ENCODE measurements around the gene PCDHA6. TPM values are rescaled to one million over a fixed set of nuclear protein-coding genes. Genes with fewer than 3 reads are reported as not detected.
"Not testable (repeated sequence)": the region's sequence is repeated elsewhere in the genome, so short reads cannot be mapped to it uniquely, and the experiment has no call there.

The PCDHA6 gene
- total RNA-seq, 1 donor from 2014 or later: 12.5 TPM

DNA sequence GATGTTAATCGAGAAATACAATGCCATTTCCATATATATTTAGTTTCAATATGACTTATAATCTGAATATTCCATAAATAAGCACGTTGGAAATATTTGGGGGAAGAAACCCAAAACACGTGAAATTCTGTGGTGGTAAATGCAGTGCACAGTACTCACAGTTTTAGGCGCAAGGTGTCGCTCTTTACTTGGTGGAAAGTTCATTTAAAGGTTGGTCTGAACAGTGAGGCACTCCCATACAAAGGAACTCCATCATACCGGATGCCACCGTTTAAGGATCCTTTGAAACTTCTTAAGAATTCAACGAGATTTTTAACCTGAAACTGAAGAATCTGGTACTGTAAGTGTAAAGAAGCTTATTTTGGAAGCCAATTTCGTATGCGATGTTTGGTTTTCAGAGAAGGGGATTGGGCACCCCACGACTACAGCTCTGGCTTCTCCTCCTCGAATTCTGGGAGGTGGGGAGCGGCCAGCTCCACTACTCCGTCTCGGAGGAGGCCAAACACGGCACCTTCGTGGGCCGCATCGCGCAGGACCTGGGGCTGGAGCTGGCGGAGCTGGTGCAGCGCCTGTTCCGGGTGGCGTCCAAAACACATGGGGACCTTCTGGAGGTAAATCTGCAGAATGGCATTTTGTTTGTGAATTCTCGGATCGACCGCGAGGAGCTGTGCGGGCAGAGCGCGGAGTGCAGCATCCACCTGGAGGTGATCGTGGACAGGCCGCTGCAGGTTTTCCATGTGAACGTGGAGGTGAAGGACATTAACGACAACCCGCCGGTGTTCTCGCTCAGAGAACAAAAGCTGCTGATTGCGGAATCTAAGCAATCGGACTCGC, 41.2 kb downstream of the PCDHA6 start, which contains the start of gene PCDHA11:
TSS of gene PCDHA11 (plus strand) at position 237 of the 834 bp plus-strand sequence. CDS start at position 384, 147 bp downstream.
- DNase-seq (ENCODE audit: low spot score, unreplicated experiment): no peak
- Mint-ChIP-seq H3K9me3 (ENCODE audit: low read depth) (peaks cover 21% of the 10 kb centered on the region), H3K27ac (peak within 1 kb of the TSS; percentile 95), H3K36me3 (ENCODE audit: insufficient read depth) (peaks cover 54% of the 10 kb centered on the region), H3K4me3 (ENCODE audit: low read depth) (peak within 1 kb of the TSS; percentile 78), H3K27me3 (no peaks in the 10 kb centered on the region), H3K4me1 (ENCODE audit: low read depth) (no peaks in the 10 kb centered on the region)
- TF ChIP-seq, protein P1, sequence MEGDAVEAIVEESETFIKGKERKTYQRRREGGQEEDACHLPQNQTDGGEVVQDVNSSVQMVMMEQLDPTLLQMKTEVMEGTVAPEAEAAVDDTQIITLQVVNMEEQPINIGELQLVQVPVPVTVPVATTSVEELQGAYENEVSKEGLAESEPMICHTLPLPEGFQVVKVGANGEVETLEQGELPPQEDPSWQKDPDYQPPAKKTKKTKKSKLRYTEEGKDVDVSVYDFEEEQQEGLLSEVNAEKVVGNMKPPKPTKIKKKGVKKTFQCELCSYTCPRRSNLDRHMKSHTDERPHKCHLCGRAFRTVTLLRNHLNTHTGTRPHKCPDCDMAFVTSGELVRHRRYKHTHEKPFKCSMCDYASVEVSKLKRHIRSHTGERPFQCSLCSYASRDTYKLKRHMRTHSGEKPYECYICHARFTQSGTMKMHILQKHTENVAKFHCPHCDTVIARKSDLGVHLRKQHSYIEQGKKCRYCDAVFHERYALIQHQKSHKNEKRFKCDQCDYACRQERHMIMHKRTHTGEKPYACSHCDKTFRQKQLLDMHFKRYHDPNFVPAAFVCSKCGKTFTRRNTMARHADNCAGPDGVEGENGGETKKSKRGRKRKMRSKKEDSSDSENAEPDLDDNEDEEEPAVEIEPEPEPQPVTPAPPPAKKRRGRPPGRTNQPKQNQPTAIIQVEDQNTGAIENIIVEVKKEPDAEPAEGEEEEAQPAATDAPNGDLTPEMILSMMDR (IDR thresholded peaks at IDR 0.05; ENCODE audit: unreplicated experiment): peak; percentile 46

DNA sequence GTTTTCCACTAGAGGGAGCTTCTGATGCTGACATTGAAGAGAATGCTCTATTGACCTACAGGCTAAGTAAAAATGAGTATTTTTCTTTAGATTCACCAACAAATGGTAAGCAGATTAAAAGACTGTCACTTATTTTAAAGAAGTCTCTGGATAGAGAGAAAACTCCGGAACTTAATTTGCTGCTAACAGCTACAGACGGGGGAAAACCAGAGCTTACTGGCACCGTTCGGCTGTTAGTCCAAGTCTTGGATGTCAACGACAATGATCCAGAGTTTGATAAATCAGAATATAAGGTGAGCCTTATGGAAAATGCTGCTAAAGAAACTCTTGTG, 41.8 kb downstream of the PCDHA6 start:
- no peak for DNase-seq (ENCODE audit: low spot score, unreplicated experiment)
- Mint-ChIP-seq H3K4me1 (ENCODE audit: low read depth) (no peaks in the 10 kb centered on the region), H3K36me3 (ENCODE audit: insufficient read depth) (peaks cover 58% of the 10 kb centered on the region), H3K4me3 (ENCODE audit: low read depth) (peak overlapping the region; percentile 78), H3K9me3 (ENCODE audit: low read depth) (peaks cover 23% of the 10 kb centered on the region), H3K27me3 (no peaks in the 10 kb centered on the region), H3K27ac (peak overlapping the region; percentile 95)
- TF ChIP-seq, protein P1 (IDR thresholded peaks at IDR 0.05; ENCODE audit: unreplicated experiment): no peak

DNA sequence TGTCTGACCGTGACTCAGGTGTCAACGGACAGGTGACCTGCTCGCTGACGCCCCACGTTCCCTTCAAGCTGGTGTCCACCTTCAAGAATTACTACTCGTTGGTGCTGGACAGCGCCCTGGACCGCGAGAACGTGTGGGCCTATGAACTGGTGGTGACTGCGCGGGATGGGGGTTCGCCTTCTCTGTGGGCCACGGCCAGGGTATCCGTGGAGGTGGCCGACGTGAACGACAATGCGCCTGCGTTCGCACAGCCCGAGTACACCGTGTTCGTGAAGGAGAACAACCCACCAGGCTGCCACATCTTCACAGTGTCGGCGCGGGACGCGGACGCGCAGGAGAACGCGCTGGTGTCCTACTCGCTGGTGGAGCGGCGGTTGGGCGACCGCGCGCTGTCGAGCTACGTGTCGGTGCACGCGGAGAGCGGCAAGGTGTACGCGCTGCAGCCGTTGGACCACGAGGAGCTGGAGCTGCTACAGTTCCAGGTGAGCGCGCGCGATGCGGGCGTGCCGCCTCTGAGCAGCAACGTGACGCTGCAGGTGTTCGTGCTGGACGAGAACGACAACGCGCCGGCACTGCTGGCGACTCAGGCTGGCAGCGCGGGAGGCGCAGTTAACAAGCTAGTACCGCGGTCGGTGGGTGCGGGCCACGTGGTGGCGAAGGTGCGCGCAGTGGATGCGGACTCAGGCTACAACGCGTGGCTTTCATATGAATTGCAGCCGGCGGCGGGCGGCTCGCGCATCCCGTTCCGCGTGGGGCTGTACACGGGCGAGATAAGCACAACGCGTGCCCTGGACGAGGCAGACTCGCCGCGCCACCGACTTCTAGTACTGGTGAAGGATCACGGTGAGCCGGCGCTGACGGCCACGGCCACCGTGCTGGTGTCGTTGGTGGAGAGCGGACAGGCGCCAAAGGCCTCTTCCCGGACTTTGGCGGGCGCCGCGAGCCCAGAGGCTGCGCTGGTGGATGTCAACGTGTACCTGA, 42.8 kb downstream of the PCDHA6 start:
- no peak for DNase-seq (ENCODE audit: low spot score, unreplicated experiment)
- Mint-ChIP-seq H3K4me1 (ENCODE audit: low read depth) (no peaks in the 10 kb centered on the region), H3K36me3 (ENCODE audit: insufficient read depth) (peaks cover 61% of the 10 kb centered on the region), H3K27ac (no peak overlapping the region), H3K4me3 (ENCODE audit: low read depth) (no peak overlapping the region), H3K9me3 (ENCODE audit: low read depth) (peaks cover 21% of the 10 kb centered on the region), H3K27me3 (no peaks in the 10 kb centered on the region)
- TF ChIP-seq, protein P1 (IDR thresholded peaks at IDR 0.05; ENCODE audit: unreplicated experiment): no peak

DNA sequence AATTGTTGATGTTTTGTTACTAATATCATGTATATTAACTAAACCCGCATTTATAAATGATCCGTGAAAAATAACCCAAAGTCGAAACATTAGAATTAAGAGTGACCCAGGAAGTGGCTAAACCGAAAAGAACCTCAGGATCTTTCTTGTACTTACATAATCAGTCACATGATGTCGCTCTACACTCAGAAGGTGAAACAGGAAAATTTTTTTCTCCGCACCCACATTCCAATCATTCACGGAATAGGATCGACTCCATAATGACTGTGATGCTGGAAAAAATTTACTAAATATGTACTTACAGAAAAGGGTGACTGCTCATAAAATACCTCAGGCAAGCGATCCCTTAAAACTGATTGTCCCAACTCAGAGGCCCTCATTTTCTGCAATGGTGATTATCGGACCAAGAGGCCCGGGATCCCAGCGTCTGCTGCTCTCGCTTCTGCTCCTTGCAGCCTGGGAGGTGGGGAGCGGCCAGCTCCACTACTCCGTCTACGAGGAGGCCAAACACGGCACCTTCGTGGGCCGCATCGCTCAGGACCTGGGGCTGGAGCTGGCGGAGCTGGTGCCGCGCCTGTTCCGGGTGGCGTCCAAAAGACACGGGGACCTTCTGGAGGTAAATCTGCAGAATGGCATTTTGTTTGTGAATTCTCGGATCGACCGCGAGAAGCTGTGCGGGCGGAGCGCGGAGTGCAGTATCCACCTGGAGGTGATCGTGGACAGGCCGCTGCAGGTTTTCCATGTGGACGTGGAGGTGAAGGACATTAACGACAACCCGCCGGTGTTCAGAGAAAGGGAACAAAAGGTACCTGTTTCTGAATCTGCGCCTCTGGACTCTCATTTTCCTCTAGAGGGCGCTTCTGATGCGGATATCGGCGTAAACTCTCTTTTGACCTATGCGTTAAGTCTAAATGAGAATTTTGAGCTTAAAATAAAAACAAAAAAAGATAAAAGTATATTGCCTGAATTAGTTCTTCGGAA, 47.6 kb downstream of the PCDHA6 start, which contains the start of gene PCDHA12:
TSS of gene PCDHA12 (plus strand) at position 224 of the 981 bp plus-strand sequence. CDS start at position 389, 165 bp downstream.
- Mint-ChIP-seq H3K9me3 (ENCODE audit: low read depth) (peaks cover 36% of the 10 kb centered on the region), H3K36me3 (ENCODE audit: insufficient read depth) (peaks cover 66% of the 10 kb centered on the region)
- TF ChIP-seq, protein P1 (IDR thresholded peaks at IDR 0.05; ENCODE audit: unreplicated experiment): peak; percentile 47

DNA sequence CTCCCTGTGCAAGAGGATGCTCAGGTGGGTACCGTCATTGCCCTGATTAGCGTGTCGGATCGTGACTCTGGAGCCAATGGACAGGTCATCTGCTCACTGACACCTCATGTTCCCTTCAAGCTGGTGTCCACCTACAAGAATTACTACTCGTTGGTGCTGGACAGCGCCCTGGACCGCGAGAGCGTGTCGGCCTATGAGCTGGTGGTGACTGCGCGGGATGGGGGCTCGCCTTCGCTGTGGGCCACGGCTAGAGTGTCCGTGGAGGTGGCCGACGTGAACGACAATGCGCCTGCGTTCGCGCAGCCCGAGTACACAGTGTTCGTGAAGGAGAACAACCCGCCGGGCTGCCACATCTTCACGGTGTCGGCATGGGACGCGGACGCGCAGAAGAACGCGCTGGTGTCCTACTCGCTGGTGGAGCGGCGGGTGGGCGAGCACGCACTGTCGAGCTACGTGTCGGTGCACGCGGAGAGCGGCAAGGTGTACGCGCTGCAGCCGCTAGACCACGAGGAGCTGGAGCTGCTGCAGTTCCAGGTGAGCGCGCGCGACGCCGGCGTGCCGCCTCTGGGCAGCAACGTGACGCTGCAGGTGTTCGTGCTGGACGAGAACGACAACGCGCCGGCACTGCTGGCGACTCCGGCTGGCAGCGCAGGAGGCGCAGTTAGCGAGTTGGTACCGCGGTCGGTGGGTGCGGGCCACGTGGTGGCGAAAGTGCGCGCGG, 48.9 kb downstream of the PCDHA6 start:
- not testable (repeated sequence) for H3K4me1 Mint-ChIP-seq (ENCODE audit: low read depth); DNase-seq (ENCODE audit: low spot score, unreplicated experiment); H3K4me3 Mint-ChIP-seq (ENCODE audit: low read depth); H3K27me3 Mint-ChIP-seq
- Mint-ChIP-seq H3K27ac (peak overlapping the region; percentile 33), H3K9me3 (ENCODE audit: low read depth) (peaks cover 47% of the 10 kb centered on the region), H3K36me3 (ENCODE audit: insufficient read depth) (peaks cover 73% of the 10 kb centered on the region)

More for the DNA sequence above, 47.6 kb downstream of the PCDHA6 start, which contains the start of gene PCDHA12:
- Mint-ChIP-seq H3K27ac (peak within 1 kb of the TSS; percentile 99), H3K4me1 (ENCODE audit: low read depth) (no peaks in the 10 kb centered on the region), H3K4me3 (ENCODE audit: low read depth) (peak within 1 kb of the TSS; percentile 86), H3K27me3 (no peaks in the 10 kb centered on the region)
- no peak for DNase-seq (ENCODE audit: low spot score, unreplicated experiment)
